ENCODE results near the gene ELL2.
A peak's percentile ranks its signal among the peaks of the same experiment; 100 is the strongest.
"Not testable (repeated sequence)": the region's sequence is repeated elsewhere in the genome, so short reads cannot be mapped to it uniquely, and the experiment has no call there.

Gene ELL2

DNA sequence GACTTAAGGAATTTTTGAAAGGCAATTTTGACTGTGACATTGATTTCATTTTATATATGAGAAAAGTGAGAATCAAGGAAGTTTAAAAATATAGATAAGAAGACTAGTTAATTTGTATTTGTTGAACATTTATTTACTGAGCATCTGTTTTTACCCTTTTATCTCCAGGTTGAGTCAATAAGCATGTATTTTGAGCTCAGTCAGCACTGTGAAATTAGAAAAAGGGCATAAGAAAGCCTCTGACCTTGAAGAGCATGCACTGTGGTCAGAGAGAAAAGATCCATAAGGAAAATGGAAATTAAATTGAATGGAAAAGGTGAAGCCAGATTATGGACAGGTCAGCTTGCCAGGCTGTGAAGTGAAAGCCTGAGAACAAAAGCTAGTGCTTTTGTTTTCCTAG lies 44.4 kb downstream of the ELL2 start:
- no peak overlapping the region for H3K27ac ChIP-seq
- no peak overlapping the region for H3K4me3 ChIP-seq

DNA sequence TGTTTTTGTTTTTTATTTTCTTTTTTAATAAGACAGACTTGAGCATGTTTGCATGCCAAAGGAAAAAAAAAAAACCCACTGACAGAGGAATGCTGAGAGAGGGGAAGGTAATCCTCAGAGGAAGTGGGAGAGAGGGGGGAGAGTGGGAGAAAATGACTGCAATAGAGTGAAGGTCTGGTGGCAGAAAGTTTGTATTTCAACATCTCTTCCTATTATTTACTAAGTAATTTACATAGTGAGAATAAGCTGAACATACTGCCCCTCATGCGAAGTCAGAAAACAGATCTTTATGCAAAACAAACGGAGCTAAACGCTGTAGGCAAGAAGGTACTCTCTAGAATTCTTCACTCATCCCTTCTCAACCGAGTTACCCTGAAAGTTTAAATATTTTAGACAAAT lies 45.0 kb downstream of the ELL2 start:
- no peak overlapping the region for H3K4me3 ChIP-seq
- H3K27ac ChIP-seq: no peak overlapping the region

DNA sequence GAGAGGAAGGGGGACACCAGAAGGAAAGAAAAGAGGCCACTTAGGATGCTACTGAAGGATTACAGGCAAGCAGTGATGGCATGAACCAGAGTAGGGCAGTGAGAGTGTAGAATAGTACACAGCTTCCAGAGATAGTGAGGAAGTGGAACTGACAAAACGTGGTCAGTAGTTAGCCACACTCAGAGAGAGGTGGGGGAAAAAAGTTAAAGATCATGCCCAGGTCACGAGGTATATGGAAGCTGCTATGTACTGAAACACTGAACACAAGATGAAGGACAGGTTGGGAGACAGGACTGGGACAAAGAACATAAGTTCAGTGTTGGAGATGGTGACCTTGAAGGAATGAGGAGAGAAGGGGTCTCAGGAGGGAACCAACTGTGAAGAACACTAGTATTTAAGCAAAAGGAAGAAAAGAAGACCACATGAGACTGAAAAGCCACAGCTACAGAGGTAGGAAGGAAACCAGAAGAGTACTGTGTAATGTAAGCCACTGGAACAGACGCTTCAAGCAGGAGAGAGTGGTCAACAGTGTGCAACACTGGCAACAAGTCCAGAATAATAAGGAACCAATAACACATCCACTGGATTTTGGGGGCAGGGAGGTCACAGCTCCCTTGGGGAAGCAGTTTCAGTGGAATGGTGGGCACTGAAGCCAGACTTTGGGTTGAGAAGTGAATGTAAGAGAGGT lies 45.5 kb downstream of the ELL2 start:
- Histone ChIP-seq H3K4me3 (no peak overlapping the region), H3K27ac (no peak overlapping the region)

GRCh38 chr5:95913663-95914062 lies 48.0 kb downstream of the ELL2 start:
- no peak overlapping the region for H3K4me3 ChIP-seq
- H3K27ac ChIP-seq: no peak overlapping the region

- H3K27ac ChIP-seq: no peak overlapping the region
- no peak overlapping the region for H3K4me3 ChIP-seq
Measured at GRCh38 chr5:95912029-95912428, 49.6 kb downstream of the ELL2 start.

DNA sequence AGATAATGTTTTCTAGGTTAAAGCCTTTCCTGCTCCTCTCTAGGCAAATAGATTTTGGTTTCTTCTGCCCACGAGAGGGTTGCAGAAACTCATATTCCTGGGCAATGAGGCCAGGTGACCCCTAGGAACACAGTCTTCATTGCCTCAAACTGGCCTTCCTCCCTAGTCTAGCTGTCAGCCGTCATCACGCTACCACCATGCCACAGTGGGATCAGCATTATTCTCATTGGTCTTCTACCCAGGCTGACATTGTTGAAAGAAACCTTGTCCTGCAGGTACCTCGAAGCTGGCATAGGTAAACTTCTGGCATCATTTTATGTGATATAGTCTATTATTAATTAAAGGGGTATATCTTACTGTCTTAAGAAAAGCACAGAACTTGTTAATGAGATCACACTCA lies 51.1 kb downstream of the ELL2 start:
- Histone ChIP-seq H3K27ac (no peak overlapping the region), H3K4me3 (no peak overlapping the region)

DNA sequence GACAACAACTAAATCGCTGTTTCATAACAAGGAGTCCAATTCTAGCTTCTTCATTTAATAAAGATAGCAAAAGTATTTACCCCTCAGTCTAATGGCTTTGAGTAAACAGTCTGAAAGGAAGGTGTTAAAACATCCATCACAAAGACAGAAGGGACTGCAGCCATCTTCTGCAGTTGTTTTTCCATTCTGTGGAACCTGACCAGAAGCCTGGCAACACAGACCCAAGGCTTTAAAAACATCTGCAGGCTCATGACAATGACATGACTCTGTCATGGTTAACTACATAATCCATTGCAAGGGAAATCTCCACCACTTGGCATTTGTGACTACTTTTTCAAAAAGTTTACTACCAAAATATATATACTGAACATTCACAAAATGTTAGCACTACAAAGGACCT lies 51.9 kb downstream of the ELL2 start:
- no peak overlapping the region for H3K27ac ChIP-seq
- H3K4me3 ChIP-seq: no peak overlapping the region

DNA sequence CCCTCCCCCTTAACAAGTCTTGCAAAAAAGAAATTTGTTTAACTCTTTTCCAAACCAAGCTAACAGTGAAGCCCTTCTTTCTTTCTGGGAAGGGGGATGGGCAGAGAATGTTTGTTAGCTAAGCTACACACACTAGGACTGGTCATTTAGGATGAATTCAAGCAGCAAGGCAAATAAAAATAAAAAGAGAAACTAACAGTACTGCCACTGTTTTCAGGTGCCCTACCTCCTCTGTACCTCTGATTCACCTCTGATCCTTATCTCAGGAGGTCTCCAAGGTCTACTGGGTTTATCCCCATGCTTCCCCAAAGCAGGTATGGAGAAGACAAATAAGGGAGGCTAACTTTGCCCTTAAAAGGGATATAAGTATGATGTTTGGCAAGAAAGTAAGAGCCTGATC lies 52.9 kb downstream of the ELL2 start:
- no peak overlapping the region for H3K4me3 ChIP-seq

DNA sequence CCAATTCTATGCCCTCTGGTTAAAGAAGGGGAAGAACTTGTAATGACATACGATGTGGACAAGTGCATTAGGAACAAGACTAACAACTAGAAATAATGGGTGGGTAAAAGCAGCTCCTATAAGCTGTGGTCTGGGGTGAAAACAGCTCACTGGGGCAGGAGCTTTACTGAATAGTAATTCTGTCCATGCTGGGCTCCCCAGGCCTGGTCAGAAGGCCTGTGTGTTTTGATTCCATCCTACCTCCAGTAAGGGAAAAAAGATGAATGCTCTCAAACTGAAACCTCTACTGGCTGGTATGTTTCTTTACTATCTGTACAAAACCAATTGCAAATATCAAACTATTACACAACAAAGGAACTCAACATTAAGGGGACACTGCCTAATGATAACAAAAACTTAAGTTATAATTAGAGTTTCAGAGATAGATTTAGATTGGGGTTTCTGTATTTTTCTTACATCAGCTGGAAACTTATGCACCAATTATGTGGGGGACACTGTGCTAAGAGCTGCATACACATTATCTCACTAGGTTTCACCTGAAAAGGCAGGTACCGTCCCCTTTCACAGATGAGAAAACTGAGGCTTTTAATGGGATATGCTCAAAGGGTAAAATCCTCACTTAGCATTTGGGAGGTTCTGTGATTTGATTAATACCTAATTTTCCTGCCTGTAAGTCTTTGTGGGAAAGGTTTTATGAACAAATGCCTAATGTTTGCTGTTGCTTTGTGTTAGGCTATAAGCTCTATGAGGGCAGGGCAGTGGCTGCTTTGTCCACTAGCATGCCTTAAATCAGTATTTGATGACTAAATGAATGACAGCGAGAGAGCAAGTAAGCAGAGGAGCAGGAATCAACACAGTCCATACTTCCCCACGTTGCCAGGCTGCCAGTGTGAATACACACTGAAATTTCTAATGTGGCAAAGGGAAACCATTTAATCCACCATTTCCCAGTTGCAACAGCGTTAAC lies 53.6 kb downstream of the ELL2 start:
- H3K4me3 ChIP-seq: no peak overlapping the region
- H3K27ac ChIP-seq: peak overlapping the region in 1 of 21 experiments; percentile 10

More for the DNA sequence above, 52.9 kb downstream of the ELL2 start:
- no peak overlapping the region for H3K27ac ChIP-seq

GRCh38 chr5:95907067-95907705 lies 54.5 kb downstream of the ELL2 start:
- H3K4me3 ChIP-seq: no peak overlapping the region
- H3K27ac ChIP-seq: peak overlapping the region in 1 of 21 experiments; percentile 10

- not testable (repeated sequence) for H3K27ac ChIP-seq, H3K4me3 ChIP-seq
Measured at GRCh38 chr5:95906398-95906797, 55.3 kb downstream of the ELL2 start.

GRCh38 chr5:95904827-95905226 lies 56.8 kb downstream of the ELL2 start:
- Histone ChIP-seq H3K27ac (no peak overlapping the region), H3K4me3 (no peak overlapping the region)

DNA sequence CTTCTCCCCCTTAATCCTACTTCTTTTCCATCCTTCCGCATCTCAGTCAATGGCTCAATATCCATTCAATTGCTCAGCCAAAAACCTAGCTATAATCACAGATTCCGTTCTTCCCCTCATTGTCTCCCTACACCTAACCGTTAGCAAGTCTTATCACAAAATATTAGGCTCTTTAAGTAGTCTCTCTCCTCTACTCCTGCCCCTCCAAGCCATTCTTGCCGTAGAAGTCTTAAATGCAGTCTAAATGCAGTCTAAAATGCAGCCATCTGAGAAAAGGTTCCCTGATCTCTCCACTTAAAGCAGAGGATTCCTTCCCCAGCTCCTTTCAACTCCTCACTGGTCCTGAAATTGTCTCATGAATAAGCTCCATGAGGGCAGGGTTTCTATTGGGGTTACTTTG lies 57.8 kb downstream of the ELL2 start:
- Histone ChIP-seq H3K27ac (no peak overlapping the region), H3K4me3 (no peak overlapping the region)

GRCh38 chr5:95901676-95902627 lies 59.7 kb downstream of the ELL2 start:
- H3K27ac ChIP-seq: peak overlapping the region in 5 of 21 experiments; percentile 4 to 47 (median 19)
- no peak overlapping the region for H3K4me3 ChIP-seq

- Histone ChIP-seq H3K27ac (peak overlapping the region in 1 of 21 experiments; percentile 17), H3K4me3 (no peak overlapping the region)
Measured at GRCh38 chr5:95900383-95900958, 61.2 kb downstream of the ELL2 start.

DNA sequence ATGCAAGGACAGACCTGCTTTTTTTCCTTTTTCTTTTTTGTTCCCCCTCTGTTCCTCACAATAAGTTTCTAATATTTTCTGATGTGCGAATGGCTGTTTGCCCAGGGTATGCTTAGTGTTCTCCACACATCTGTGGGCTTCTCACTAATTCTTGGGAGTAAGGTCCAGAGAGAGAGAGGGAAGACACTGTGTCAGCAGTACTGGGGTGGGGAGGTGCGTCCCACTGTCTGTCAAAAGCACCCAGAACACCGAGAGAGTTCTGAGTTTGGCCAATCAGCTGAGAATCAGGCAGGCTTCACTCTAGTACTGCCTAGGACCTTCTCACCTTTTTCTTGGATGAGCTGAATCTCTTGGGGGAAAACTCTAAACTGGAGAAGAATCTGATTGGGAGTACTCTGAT lies 61.8 kb downstream of the ELL2 start:
- H3K4me3 ChIP-seq: no peak overlapping the region
- no peak overlapping the region for H3K27ac ChIP-seq

- H3K27ac ChIP-seq: no peak overlapping the region
- H3K4me3 ChIP-seq: no peak overlapping the region
Measured at GRCh38 chr5:95899006-95899405, 62.6 kb downstream of the ELL2 start.

- no peak overlapping the region for H3K27ac ChIP-seq
- no peak overlapping the region for H3K4me3 ChIP-seq
Measured at GRCh38 chr5:95895771-95896170, 65.9 kb downstream of the ELL2 start.

DNA sequence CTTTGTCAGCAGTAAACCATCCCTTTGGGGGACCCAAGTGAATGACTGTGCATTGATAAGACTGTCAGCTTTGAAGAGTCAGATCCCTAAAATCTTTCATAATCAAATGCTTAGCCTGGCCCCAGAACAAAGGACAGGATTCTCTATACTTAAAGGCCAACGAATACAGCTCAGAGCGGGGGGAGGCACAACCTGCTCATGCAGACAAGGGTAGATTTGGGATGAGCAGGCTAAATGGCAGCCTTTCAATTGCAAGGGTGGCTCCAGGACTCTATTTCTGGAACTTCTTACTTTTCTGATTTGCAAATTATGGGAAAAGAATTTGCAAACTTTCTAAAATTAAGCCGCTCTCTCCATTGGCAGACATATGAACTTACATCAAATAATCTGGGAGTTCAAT lies 66.4 kb downstream of the ELL2 start:
- Histone ChIP-seq H3K4me3 (no peak overlapping the region), H3K27ac (no peak overlapping the region)
